Measurements from ENCODE around the gene SLC38A2.
A peak's percentile ranks its signal among the peaks of the same experiment; 100 is the strongest.

The SLC38A2 gene

DNA sequence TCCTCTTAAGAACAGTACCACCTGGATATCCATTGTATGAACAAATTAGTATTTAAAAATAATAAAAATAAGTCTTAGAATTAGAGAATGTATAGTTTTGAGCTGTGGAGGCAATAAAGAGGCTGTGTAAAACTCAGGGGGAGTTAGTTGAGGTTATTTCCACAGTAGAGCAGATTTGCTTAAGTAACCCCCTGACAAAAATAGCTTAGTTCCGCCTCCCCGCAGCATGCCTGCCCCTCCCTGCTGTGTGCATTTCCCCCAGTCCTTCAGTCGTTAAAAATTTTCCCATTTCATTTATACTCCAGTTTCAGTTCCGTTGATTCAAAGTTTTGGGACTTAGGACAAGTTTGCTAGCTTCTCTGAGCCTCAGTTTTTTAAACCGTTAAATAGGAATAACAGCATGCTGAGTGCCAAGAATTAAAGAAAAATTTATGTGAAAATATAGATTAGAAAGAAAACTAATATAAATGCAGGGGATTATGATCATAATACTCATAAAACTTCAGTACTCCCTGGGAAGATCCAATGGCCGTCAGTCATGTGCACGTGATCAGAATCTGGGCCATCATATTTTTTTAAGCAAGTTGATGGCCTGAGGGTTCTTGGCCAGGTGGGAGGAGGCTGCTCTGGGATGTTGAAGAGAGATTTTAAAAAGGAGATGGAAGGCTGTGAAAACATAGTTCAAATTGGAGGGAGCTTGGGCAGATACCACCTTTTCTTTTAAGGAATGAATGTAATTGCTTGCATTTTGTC is 14.5 kb upstream of the SLC38A2 start:
- no peak overlapping the region for H3K4me3 ChIP-seq (ENCODE audit: low read depth, low read length)
- TF ChIP-seq, protein P1, sequence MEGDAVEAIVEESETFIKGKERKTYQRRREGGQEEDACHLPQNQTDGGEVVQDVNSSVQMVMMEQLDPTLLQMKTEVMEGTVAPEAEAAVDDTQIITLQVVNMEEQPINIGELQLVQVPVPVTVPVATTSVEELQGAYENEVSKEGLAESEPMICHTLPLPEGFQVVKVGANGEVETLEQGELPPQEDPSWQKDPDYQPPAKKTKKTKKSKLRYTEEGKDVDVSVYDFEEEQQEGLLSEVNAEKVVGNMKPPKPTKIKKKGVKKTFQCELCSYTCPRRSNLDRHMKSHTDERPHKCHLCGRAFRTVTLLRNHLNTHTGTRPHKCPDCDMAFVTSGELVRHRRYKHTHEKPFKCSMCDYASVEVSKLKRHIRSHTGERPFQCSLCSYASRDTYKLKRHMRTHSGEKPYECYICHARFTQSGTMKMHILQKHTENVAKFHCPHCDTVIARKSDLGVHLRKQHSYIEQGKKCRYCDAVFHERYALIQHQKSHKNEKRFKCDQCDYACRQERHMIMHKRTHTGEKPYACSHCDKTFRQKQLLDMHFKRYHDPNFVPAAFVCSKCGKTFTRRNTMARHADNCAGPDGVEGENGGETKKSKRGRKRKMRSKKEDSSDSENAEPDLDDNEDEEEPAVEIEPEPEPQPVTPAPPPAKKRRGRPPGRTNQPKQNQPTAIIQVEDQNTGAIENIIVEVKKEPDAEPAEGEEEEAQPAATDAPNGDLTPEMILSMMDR (IDR thresholded peaks at IDR 0.05; ENCODE audit: borderline replicate concordance, insufficient read depth, low read depth, low read length): no peak

DNA sequence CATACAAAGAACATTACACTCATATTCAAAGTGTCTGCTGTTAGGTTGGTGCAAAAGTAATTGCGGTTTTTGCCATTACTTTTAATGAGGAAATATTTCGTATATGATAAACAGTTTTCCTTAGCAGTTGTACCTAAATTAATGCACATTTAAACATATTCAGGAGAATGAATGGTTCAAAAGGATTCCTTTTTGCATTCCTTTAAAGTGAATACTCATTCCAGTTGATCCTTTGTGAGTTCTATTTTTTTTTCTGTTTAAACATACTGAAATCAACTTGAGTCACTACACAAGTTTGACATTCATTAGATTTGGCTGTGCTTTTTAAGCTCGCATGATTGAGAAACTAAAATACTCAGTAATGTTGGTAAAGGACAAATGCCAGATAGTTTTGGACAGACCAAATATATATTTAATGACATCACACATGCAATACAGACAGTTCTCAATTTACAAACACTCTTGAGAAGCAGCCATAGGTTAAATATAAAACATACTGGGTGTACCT is 13.8 kb upstream of the SLC38A2 start:
- no peak overlapping the region for H3K4me3 ChIP-seq (ENCODE audit: low read depth, low read length)
- TF ChIP-seq, protein P1 (IDR thresholded peaks at IDR 0.05; ENCODE audit: borderline replicate concordance, insufficient read depth, low read depth, low read length): no peak

DNA sequence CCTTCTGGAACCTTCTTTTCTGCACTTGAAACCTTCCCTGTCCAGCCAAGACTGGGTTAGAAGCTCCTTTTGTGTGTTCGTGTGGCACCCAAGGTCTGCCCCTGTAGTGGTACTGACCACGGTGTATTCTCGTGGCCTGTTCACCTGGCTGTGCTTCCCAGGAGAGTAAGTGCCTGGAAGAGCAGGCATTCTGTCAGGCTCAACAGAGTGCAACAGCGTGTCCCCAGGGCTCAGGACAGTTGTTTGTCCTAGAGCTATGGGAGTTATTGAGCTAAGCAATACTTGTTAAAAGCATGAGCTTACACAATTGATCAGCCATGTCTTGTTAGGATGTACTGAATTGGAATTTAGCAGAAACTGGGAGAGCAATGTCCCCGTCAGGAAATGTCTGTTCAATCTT is 12.9 kb upstream of the SLC38A2 start:
- TF ChIP-seq, protein P1 (IDR thresholded peaks at IDR 0.05; ENCODE audit: borderline replicate concordance, insufficient read depth, low read depth, low read length): no peak
- H3K4me3 ChIP-seq (ENCODE audit: low read depth, low read length): no peak overlapping the region

DNA sequence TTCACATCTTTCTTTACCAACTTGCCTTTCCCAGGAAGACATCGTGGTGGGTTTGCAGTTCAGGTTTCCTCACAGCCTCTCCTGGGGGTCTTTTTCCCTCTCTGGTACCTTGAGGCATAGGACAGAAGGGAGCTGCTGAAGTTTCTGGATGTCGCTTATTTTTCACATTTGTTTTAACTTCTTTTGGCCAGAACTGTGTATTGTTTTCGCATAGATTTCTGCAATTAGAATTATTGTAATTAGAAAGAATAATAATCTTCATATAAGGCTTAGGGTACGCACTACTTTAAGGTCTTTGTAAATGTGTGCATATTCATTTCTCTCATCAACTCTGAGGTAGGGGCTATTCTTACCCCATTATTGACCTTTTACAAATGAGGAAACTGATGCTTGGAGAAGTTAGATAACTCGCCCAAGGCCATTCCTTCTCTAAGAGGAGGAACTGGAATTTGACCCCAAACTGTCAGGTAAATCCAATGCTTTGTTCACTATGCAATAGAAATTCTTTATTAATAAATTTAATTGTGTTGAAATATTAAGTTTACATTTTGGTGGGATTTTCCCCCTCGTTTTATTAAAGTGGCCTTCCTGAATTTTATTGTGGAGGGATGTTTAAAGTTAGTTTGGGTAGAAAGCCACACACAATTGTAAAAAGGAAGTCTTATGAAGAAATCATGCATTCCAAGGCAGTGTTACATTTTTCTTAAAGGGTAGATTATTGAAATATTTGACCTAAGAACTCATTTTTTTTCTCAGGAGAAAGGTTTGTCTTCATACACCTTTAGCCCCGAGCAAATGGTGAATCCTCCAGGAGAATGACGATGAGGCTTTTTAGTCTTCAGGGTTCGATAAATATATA is 12.1 kb upstream of the SLC38A2 start:
- TF ChIP-seq, protein P1 (IDR thresholded peaks at IDR 0.05; ENCODE audit: borderline replicate concordance, insufficient read depth, low read depth, low read length): no peak
- peak overlapping the region; percentile 91 for H3K4me3 ChIP-seq (ENCODE audit: low read depth, low read length)

DNA sequence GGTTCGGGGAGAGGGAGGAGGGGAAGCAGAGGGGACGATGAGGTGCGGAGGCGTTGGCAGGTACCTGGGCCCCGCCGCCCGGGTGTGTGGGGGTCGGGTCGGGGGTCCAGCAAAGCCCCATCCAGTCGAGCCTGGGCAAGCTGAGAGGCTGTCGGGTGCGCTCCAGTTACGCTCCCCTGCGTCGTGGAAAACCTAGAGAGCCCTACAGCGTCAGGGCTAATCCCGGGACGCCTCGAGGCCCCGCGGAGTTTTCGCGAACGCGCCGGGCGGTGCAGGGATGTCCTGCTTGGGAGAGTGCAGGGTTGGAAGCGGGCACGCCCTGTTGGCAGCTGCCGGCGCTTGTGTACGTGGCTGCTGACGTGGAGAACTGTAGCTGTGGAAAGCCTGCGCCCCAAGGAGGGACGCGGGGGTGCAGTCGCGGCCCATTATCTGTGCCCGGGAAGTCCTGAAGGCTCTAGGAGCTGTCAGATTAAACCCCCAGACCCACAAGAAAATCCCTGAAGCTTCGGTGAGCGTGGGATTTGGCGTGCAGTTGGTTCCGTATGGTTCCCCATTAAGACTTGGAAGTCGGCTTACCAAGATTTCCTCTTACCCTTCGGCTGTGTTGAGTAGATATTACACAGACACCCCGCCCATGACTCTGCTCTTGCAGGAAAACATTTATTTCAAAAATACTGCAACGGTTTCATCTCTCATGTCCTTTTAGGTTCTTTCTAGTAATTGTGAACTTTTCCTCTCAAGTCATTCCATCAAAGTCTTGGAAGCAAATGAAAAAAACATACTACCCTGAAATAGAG is 11.3 kb upstream of the SLC38A2 start:
- peak overlapping the region; percentile 91 for H3K4me3 ChIP-seq (ENCODE audit: low read depth, low read length)
- TF ChIP-seq, protein P1 (IDR thresholded peaks at IDR 0.05; ENCODE audit: borderline replicate concordance, insufficient read depth, low read depth, low read length): no peak

DNA sequence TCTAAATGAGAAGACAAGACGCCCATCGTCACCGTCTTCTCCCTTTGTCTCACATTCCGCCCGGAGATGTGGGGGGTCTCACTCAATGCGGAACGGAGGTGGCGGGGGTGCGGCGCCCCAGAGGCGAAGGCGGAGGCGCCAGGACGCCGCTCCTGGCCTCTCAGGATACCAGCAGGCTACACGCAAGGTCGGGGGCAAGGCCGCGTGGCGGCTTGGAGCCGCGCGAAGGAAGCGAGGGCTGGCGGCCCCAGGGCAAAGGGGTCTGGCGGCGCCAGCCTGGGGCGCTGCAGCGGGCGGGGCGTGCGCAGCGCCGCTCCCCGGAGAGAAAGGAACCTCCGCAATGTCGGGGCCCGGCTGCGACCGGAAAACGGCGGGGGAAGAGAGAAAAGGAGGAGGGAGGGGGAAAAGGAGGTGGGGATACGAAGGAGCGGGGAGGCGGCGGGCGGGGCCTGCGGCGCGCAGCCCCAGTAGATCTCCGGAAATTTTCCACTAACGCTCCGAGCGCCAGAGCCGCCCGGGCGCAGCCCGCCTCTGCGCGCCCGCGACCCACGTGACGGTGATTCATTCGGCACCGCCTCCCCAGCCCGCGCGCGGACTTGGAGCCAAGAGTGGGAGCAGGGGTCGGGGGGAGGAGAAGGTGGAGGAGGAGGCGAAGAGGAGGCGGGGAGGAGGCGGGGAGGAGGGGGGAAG is 10.5 kb upstream of the SLC38A2 start:
- TF ChIP-seq, protein P1 (IDR thresholded peaks at IDR 0.05; ENCODE audit: borderline replicate concordance, insufficient read depth, low read depth, low read length): peak; percentile 27; the same call in 1 of the 2 replicates
- H3K4me3 ChIP-seq (ENCODE audit: low read depth, low read length): peak overlapping the region; percentile 91
